Neuronal stem cell (in vitro differentiated cells): ENCODE results near the gene PTGIR.
A peak's percentile ranks its signal among the peaks of the same experiment; 100 is the strongest.

Experiments
- DNase-seq: peaks from one replicate; pipeline ENCODE4 v3.0.0-alpha.2; 2013; ENCODE audit warnings: low spot score
- H2AFZ ChIP-seq: one replicate; pipeline ENCODE4 v1.6.1; 2013; ENCODE audit warnings: mild to moderate bottlenecking, low read length, inconsistent platforms
- H2AK5ac ChIP-seq: 2 replicates; pipeline ENCODE4 v1.6.1; 2013; ENCODE audit warnings: low read depth, mild to moderate bottlenecking, inconsistent platforms, low read length, moderate library complexity, mixed read lengths
- H2BK120ac ChIP-seq: 2 replicates; pipeline ENCODE4 v1.6.1; 2013; ENCODE audit warnings: low read depth, mild to moderate bottlenecking, inconsistent platforms, low read length, moderate library complexity, mixed read lengths
- H2BK12ac ChIP-seq: one replicate; pipeline ENCODE4 v1.6.1; 2013; ENCODE audit warnings: low read length, inconsistent platforms
- H2BK15ac ChIP-seq: 2 replicates; pipeline ENCODE4 v1.6.1; 2013; ENCODE audit warnings: mild to moderate bottlenecking, low read length, inconsistent platforms, mixed read lengths
- H2BK5ac ChIP-seq: one replicate; pipeline ENCODE4 v1.6.1; 2013; ENCODE audit warnings: inconsistent platforms, mild to moderate bottlenecking, low read length, moderate library complexity
- H3K14ac ChIP-seq: one replicate; pipeline ENCODE4 v1.6.1; 2013; ENCODE audit warnings: low read length, inconsistent platforms
- H3K18ac ChIP-seq: 2 replicates; pipeline ENCODE4 v1.6.1; 2013; ENCODE audit warnings: low read length, inconsistent platforms
- H3K23ac ChIP-seq: 2 replicates; pipeline ENCODE4 v1.6.1; 2013; ENCODE audit warnings: low read depth, mild to moderate bottlenecking, mixed read lengths, low read length, inconsistent platforms; ENCODE audit not compliant: poor library complexity
- H3K27ac ChIP-seq: replicated peaks from 3 replicates; pipeline ENCODE4 v1.5.1; 2013; ENCODE audit warnings: low read length, inconsistent platforms
- H3K27me3 ChIP-seq, 3 experiments: 2 replicates each; pipeline ENCODE4 v1.6.1; 2013; ENCODE audit warnings: low read length in 3 of 3, mild to moderate bottlenecking in 2 of 3, inconsistent platforms in 1 of 3, low read depth in 1 of 3, mixed read lengths in 1 of 3, moderate library complexity in 1 of 3; ENCODE audit not compliant: control insufficient read depth in 3 of 3, insufficient read depth in 3 of 3
- H3K36me3 ChIP-seq, 2 donors: replicated peaks in 1 of 2; 2 replicates each; pipeline ENCODE4 v1.6.1; 2013; ENCODE audit warnings: low read length in 2 of 2; ENCODE audit not compliant: control insufficient read depth in 2 of 2, insufficient read depth in 2 of 2
- H3K4ac ChIP-seq: 2 replicates; pipeline ENCODE4 v1.6.1; 2013; ENCODE audit warnings: inconsistent platforms, mild to moderate bottlenecking, low read length, moderate library complexity
- H3K4me1 ChIP-seq, 2 donors: 1 replicate in 1 of 2; 2 replicates in 1 of 2; pipeline ENCODE4 v1.6.1; 2013; ENCODE audit warnings: low read length in 2 of 2, low read depth in 1 of 2; ENCODE audit not compliant: control insufficient read depth in 2 of 2, insufficient read depth in 1 of 2
- H3K4me2 ChIP-seq: one replicate; pipeline ENCODE4 v1.6.1; 2013; ENCODE audit warnings: mild to moderate bottlenecking, low read length, inconsistent platforms; ENCODE audit not compliant: insufficient read depth, poor library complexity, severe bottlenecking
- H3K4me3 ChIP-seq, 2 donors: 2 replicates each; pipeline ENCODE4 v1.5.1; 2013; ENCODE audit warnings: low read length in 2 of 2, mild to moderate bottlenecking in 2 of 2, inconsistent platforms in 1 of 2, moderate library complexity in 1 of 2
- H3K79me1 ChIP-seq: one replicate; pipeline ENCODE4 v1.6.1; 2013; ENCODE audit warnings: low read depth, mild to moderate bottlenecking, inconsistent platforms, low read length, moderate library complexity
- H3K9ac ChIP-seq: one replicate; pipeline ENCODE4 v1.6.1; 2013; ENCODE audit warnings: mild to moderate bottlenecking, low read depth, low read length, inconsistent platforms; ENCODE audit not compliant: poor library complexity
- H3K9me3 ChIP-seq, 2 donors: replicated peaks in 1 of 2; 2 replicates each; pipeline versions ENCODE3 to v1.6.1; 2013; ENCODE audit warnings: low read length in 2 of 2, mild to moderate bottlenecking in 2 of 2, inconsistent platforms in 1 of 2, low read depth in 1 of 2, mixed read lengths in 1 of 2, moderate library complexity in 1 of 2; ENCODE audit not compliant: control insufficient read depth in 2 of 2, insufficient read depth in 1 of 2
- H4K8ac ChIP-seq: one replicate; pipeline ENCODE4 v1.6.1; 2013; ENCODE audit warnings: low read depth, mild to moderate bottlenecking, inconsistent platforms, low read length, moderate library complexity
- H4K91ac ChIP-seq: one replicate; pipeline ENCODE4 v1.6.1; 2013; ENCODE audit warnings: low read length, low read depth, mild to moderate bottlenecking, inconsistent platforms; ENCODE audit not compliant: poor library complexity
- WGBS, 2 donors: extraction: QIAGEN DNeasy Blood & Tissue Kit; methylation state at CpG; one replicate each; pipeline ENCODE4 v1.1.7; 2013; ENCODE audit warnings: missing lambda C conversion rate in 2 of 2, mixed read lengths in 1 of 2; ENCODE audit not compliant: insufficient read length in 2 of 2, insufficient replicate concordance in 1 of 2; ENCODE audit errors: extremely low coverage in 2 of 2; 5-methylcytosine and 5-hydroxymethylcytosine counted together

PTGIR gene

GRCh38 chr19:46637224-46637623, 12.3 kb upstream of the PTGIR start:
- H2BK120ac ChIP-seq = no peak overlapping the region
- no peak overlapping the region for H2BK12ac ChIP-seq
- WGBS, 2 donors = no CpG with 5 or more reads among the region's 14 CpGs
- H3K36me3 ChIP-seq = no peaks in the 10 kb centered on the region
- no peak overlapping the region for H2BK5ac ChIP-seq
- peaks cover 3 to 55% (median 50%) of the 10 kb centered on the region in 3 experiments for H3K27me3 ChIP-seq
- no peak overlapping the region for H2BK15ac ChIP-seq
- no peak overlapping the region for H4K8ac ChIP-seq
- H2AFZ ChIP-seq = no peak overlapping the region
- no peak overlapping the region for H3K23ac ChIP-seq
- H3K79me1 ChIP-seq = no peaks in the 10 kb centered on the region
- H3K9me3 ChIP-seq = no peaks in the 10 kb centered on the region
- H3K18ac ChIP-seq = no peak overlapping the region
- H2AK5ac ChIP-seq = no peak overlapping the region
- H3K4me2 ChIP-seq = no peak overlapping the region
- peak overlapping the region in 1 of 2 donors; percentile 15 for H3K4me3 ChIP-seq
- peak overlapping the region; percentile 13 for H3K9ac ChIP-seq
- H3K27ac ChIP-seq = no peak overlapping the region
- no peak overlapping the region for H3K14ac ChIP-seq
- H3K4me1 ChIP-seq = peaks cover 9 to 30% of the 10 kb centered on the region in 2 donors
- H3K4ac ChIP-seq = no peak overlapping the region
- no peak for DNase-seq
- H4K91ac ChIP-seq = no peak overlapping the region

- H3K79me1 ChIP-seq = no peaks in the 10 kb centered on the region
- H2BK15ac ChIP-seq = peak within 1 kb of the TSS; percentile 90
- no peaks in the 10 kb centered on the region for H3K36me3 ChIP-seq
- no peak within 1 kb of the TSS for H3K23ac ChIP-seq
- no peak within 1 kb of the TSS for H3K9ac ChIP-seq
- H4K8ac ChIP-seq = no peak within 1 kb of the TSS
- H4K91ac ChIP-seq = no peak within 1 kb of the TSS
- no peak within 1 kb of the TSS for H2BK120ac ChIP-seq
- H3K4ac ChIP-seq = no peak within 1 kb of the TSS
- H3K9me3 ChIP-seq = no peaks in the 10 kb centered on the region
- peak within 1 kb of the TSS; percentile 64 for H2AK5ac ChIP-seq
- peak within 1 kb of the TSS; percentile 65 for H3K18ac ChIP-seq
- peaks cover 15 to 33% of the 10 kb centered on the region in 2 donors for H3K4me1 ChIP-seq
- no peak within 1 kb of the TSS for H3K14ac ChIP-seq
- WGBS, 2 donors = no CpG with 5 or more reads among the region's 34 CpGs
- peak within 1 kb of the TSS; percentile 98 for H3K4me2 ChIP-seq
- no peak within 1 kb of the TSS for H3K27ac ChIP-seq
- H3K4me3 ChIP-seq = peak within 1 kb of the TSS in 1 of 2 donors; percentile 70
- peak within 1 kb of the TSS; percentile 42 for H2BK12ac ChIP-seq
- DNase-seq = no peak
- H3K27me3 ChIP-seq = peaks cover 3 to 55% (median 46%) of the 10 kb centered on the region in 3 experiments
- H2AFZ ChIP-seq = peak within 1 kb of the TSS; percentile 18
- H2BK5ac ChIP-seq = no peak within 1 kb of the TSS
Measured at GRCh38 chr19:46635920-46636761, 11.3 kb upstream of the PTGIR start, which contains the start of gene GNG8. GNG8 (minus strand) TSS chr19:46636202; CDS start chr19:46634682, 1,520 bp downstream.

- H3K27ac ChIP-seq = no peak overlapping the region
- no peak overlapping the region for H3K14ac ChIP-seq
- H4K8ac ChIP-seq = no peak overlapping the region
Measured at GRCh38 chr19:46634656-46635218, 9.8 kb upstream of the PTGIR start.

More at GRCh38 chr19:46634656-46635218, 9.8 kb upstream of the PTGIR start:
- no peak for DNase-seq
- H3K4me1 ChIP-seq = peaks cover 19 to 37% of the 10 kb centered on the region in 2 donors
- H2AK5ac ChIP-seq = peak overlapping the region; percentile 64
- no peaks in the 10 kb centered on the region for H3K9me3 ChIP-seq
- peak overlapping the region; percentile 98 for H3K4me2 ChIP-seq
- WGBS, 2 donors = no CpG with 5 or more reads among the region's 23 CpGs
- H3K79me1 ChIP-seq = no peaks in the 10 kb centered on the region
- peak overlapping the region; percentile 42 for H2BK12ac ChIP-seq
- H2BK120ac ChIP-seq = no peak overlapping the region
- peak overlapping the region; percentile 28 to 76 for H3K4me3 ChIP-seq
- H2BK15ac ChIP-seq = peak overlapping the region; percentile 90
- H3K36me3 ChIP-seq = no peaks in the 10 kb centered on the region
- H3K23ac ChIP-seq = peak overlapping the region; percentile 52
- H3K27me3 ChIP-seq = peaks cover 0 to 43% (median 35%) of the 10 kb centered on the region in 3 experiments
- no peak overlapping the region for H3K4ac ChIP-seq
- peak overlapping the region; percentile 83 for H3K18ac ChIP-seq
- H2AFZ ChIP-seq = peak overlapping the region; percentile 60
- no peak overlapping the region for H4K91ac ChIP-seq
- no peak overlapping the region for H2BK5ac ChIP-seq
- H3K9ac ChIP-seq = peak overlapping the region; percentile 74
